ENCODE data around the gene KCNK7.

The KCNK7 gene

GRCh38 chr11:65585396-65586246 lies 10.0 kb downstream of the KCNK7 start:
- DNase-seq, result peak; percentile 49

- DNase-seq, result no peak
Measured at GRCh38 chr11:65584723-65585171, 10.9 kb downstream of the KCNK7 start.

GRCh38 chr11:65584106-65584505 lies 11.5 kb downstream of the KCNK7 start:
- DNase-seq, result no peak

GRCh38 chr11:65583589-65583988 lies 12.0 kb downstream of the KCNK7 start:
- no peak for DNase-seq

- DNase-seq, result no peak
Measured at GRCh38 chr11:65581928-65582327, 13.7 kb downstream of the KCNK7 start.

- no peak for DNase-seq
Measured at GRCh38 chr11:65580756-65581155, 14.8 kb downstream of the KCNK7 start.

GRCh38 chr11:65580031-65580692 lies 15.4 kb downstream of the KCNK7 start:
- no peak for DNase-seq

- no peak for DNase-seq
Measured at GRCh38 chr11:65579291-65579690, 16.3 kb downstream of the KCNK7 start.

GRCh38 chr11:65578667-65579066 lies 16.9 kb downstream of the KCNK7 start:
- DNase-seq, result no peak

GRCh38 chr11:65578134-65578533 lies 17.5 kb downstream of the KCNK7 start:
- DNase-seq, result no peak

- no peak for DNase-seq
Measured at GRCh38 chr11:65577756-65578109, 17.9 kb downstream of the KCNK7 start.

- no peak for DNase-seq
Measured at GRCh38 chr11:65576867-65577755, 18.5 kb downstream of the KCNK7 start.

- DNase-seq, result no peak
Measured at GRCh38 chr11:65576232-65576866, 19.3 kb downstream of the KCNK7 start.

GRCh38 chr11:65575568-65576231 lies 19.9 kb downstream of the KCNK7 start, which contains the start of gene EHBP1L1:
EHBP1L1 (plus strand) TSS chr11:65576053; CDS start chr11:65576303, 250 bp downstream.
- no peak for DNase-seq

GRCh38 chr11:65574811-65575567 lies 20.6 kb downstream of the KCNK7 start:
- DNase-seq, result no peak

GRCh38 chr11:65574109-65574810 lies 21.3 kb downstream of the KCNK7 start:
- DNase-seq, result peak; percentile 62

GRCh38 chr11:65573391-65574079 lies 22.1 kb downstream of the KCNK7 start:
- DNase-seq, result no peak

GRCh38 chr11:65572356-65573051 lies 23.1 kb downstream of the KCNK7 start, which contains the start of gene FAM89B:
FAM89B (plus strand) TSS chr11:65572538; CDS start chr11:65572670, 132 bp downstream.
- DNase-seq, result peak; percentile 66

GRCh38 chr11:65571940-65572339 lies 23.7 kb downstream of the KCNK7 start:
- peak; percentile 48 for DNase-seq

Data from NCI-H1105 treated with DMSO at 0.1 percent for 48 hours (cell line).